ENCODE data around the gene UGT1A6. TPM values are rescaled to one million over a fixed set of nuclear protein-coding genes. Genes with fewer than 3 reads are reported as not detected.

Gene UGT1A6
- total RNA-seq, 2 donors from 2014 or later: not detected

DNA sequence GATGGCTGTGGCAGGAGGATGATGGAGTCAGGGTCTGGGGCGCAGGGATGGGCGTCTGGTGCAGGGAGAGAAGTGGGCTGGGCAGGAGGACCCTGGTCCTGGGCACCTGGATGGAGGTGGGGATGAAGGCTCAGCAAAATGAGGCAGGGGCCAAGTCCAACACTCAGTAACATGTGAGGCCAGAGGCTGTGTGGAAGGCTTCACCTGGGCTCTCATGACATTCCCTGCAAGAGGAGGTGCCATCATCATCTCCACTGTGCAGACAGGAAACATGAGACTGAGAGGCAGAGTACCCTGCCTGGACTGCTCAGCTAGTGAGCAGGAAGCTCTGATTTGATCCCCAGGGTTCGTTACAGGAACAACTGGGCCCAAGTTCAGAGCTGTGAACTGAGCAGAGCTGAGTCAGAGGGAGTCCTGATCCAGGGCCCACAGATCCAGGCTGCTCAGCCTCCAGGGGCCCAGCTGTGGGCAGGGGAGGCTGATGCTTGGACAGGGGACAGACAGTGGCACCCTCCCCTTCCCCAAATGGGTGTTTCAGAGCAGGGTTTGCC lies 124.7 kb downstream of the UGT1A6 start:
- no peak overlapping the region for H3K4me3 ChIP-seq (ENCODE audit: low read length)
- H3K27me3 ChIP-seq (ENCODE audit: control insufficient read depth, insufficient read depth, low read length, poor library complexity, severe bottlenecking): no peaks in the 10 kb centered on the region
- 86 to 93% methylated on average over 3 of the region's 3 CpGs for WGBS, 2 experiments (ENCODE audit: insufficient coverage in 1 of 2, insufficient read length in 1 of 2)
- DNase-seq: peak; percentile 17
- H3K9ac ChIP-seq (ENCODE audit: extremely low read depth, low read length, poor library complexity, severe bottlenecking): no peak overlapping the region
- no peak overlapping the region for H3K27ac ChIP-seq (ENCODE audit: low read depth, low read length)
- Mint-ChIP-seq H3K27ac (no peak overlapping the region), H3K9me3 (no peaks in the 10 kb centered on the region), H3K36me3 (ENCODE audit: low read depth) (no peaks in the 10 kb centered on the region), H3K4me3 (no peak overlapping the region), H3K27me3 (ENCODE audit: insufficient read depth) (no peaks in the 10 kb centered on the region), H3K4me1 (no peaks in the 10 kb centered on the region)
- TF ChIP-seq, protein P1, sequence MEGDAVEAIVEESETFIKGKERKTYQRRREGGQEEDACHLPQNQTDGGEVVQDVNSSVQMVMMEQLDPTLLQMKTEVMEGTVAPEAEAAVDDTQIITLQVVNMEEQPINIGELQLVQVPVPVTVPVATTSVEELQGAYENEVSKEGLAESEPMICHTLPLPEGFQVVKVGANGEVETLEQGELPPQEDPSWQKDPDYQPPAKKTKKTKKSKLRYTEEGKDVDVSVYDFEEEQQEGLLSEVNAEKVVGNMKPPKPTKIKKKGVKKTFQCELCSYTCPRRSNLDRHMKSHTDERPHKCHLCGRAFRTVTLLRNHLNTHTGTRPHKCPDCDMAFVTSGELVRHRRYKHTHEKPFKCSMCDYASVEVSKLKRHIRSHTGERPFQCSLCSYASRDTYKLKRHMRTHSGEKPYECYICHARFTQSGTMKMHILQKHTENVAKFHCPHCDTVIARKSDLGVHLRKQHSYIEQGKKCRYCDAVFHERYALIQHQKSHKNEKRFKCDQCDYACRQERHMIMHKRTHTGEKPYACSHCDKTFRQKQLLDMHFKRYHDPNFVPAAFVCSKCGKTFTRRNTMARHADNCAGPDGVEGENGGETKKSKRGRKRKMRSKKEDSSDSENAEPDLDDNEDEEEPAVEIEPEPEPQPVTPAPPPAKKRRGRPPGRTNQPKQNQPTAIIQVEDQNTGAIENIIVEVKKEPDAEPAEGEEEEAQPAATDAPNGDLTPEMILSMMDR (conservative IDR thresholded peaks at IDR 0.05): no peak
- no peaks in the 10 kb centered on the region for H3K36me3 ChIP-seq (ENCODE audit: control insufficient read depth, insufficient read depth, low read length)
- no peaks in the 10 kb centered on the region for H3K4me1 ChIP-seq (ENCODE audit: control insufficient read depth, insufficient read depth, low read length)
- no peaks in the 10 kb centered on the region for H3K9me3 ChIP-seq (ENCODE audit: control insufficient read depth, low read length)

DNA sequence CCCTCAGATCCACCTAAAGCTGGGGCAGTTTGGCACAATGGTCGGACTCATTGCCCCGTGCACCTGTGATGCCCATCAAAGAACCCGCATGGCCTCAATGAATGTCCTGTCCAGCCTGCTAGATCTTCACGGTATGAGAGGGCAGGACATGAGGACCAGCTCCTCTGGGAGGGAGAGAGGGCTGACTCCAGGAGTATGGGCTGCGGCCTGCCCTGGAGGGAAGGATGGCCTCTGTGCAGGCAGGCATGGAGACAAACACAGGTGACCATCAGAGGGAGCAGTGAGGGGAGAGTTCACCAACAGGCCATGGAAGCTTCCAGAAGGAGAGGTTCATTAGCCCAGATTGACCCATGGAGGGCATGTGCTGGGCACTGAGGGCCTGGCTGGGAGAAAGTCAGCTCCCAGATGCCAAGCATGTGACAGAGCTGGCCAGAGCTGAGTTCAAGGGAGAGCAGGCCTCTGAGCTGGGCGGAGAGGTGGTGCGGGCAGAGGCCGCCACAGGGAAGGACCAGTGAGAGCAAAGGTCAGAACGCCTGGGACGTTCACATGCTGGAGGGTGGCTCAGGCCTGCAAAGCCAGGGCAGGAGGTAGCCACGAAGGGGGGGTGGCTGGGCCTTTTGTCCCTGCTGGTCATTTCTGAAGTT lies 125.4 kb downstream of the UGT1A6 start:
- Histone ChIP-seq H3K9ac (ENCODE audit: extremely low read depth, low read length, poor library complexity, severe bottlenecking) (no peak overlapping the region), H3K36me3 (ENCODE audit: control insufficient read depth, insufficient read depth, low read length) (no peaks in the 10 kb centered on the region), H3K9me3 (ENCODE audit: control insufficient read depth, low read length) (no peaks in the 10 kb centered on the region), H3K27me3 (ENCODE audit: control insufficient read depth, insufficient read depth, low read length, poor library complexity, severe bottlenecking) (no peaks in the 10 kb centered on the region), H3K27ac (ENCODE audit: low read depth, low read length) (no peak overlapping the region), H3K4me3 (ENCODE audit: low read length) (no peak overlapping the region), H3K4me1 (ENCODE audit: control insufficient read depth, insufficient read depth, low read length) (no peaks in the 10 kb centered on the region)
- H3K27me3 Mint-ChIP-seq (ENCODE audit: insufficient read depth): no peaks in the 10 kb centered on the region
- TF ChIP-seq, protein P1 (conservative IDR thresholded peaks at IDR 0.05): no peak
- no peaks in the 10 kb centered on the region for H3K9me3 Mint-ChIP-seq
- DNase-seq: peak; percentile 30
- H3K27ac Mint-ChIP-seq: no peak overlapping the region
- WGBS, 2 experiments (ENCODE audit: insufficient coverage in 1 of 2, insufficient read length in 1 of 2): 94 to 97% methylated on average over 9 to 11 of the region's 11 CpGs
- no peaks in the 10 kb centered on the region for H3K36me3 Mint-ChIP-seq (ENCODE audit: low read depth)
- no peak overlapping the region for H3K4me3 Mint-ChIP-seq
- no peaks in the 10 kb centered on the region for H3K4me1 Mint-ChIP-seq

DNA sequence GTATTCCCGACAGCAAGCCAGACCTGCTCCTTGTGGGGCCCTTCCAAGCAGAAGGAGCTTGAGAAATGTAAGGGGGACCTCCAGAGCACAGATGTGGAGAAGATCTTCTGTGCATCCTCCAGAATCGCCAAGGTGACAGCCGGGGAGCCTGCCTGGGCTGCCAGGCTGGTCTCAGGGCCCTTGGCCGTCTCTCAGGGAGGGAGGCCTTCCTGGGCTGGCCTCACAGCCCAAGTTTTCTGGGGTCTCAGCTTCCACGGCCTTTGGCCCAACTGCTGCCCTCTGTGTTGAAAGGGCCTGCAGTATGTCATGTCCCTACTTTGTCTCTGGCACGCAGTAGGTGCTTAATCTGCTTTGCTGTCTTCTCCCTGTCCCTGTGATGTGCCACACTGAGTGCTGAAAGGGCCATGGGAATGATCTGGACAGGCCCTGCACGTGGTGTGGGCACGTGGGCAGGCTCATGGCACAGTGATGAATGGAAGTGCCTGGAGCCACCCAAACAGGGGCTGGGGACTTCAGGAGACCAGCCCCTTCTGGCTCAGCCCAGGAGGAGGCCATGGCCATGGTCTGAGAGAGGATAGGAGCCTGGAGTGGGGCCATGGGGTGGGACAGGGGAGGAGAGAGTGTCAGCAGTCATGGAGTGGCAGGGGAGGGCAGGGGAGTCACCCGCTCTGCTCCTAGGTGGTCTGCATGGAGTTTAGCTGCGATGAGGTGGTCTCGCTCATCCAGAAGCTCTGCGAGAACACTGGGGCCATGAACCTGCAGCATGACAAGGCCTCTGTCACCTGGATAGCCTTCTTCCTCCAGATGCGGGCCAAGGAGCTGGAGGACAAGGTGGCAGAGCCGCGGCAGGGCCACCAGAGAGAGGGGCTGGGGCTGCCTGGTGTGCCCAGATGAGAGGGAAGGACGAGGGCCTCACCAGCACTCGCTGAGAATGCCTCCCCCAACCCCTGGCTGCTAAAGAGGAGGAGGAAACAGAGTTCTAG lies 126.2 kb downstream of the UGT1A6 start:
- Mint-ChIP-seq H3K27ac (no peak overlapping the region), H3K36me3 (ENCODE audit: low read depth) (no peaks in the 10 kb centered on the region)
- WGBS, 2 experiments (ENCODE audit: insufficient coverage in 1 of 2, insufficient read length in 1 of 2): 71 to 80% methylated on average over 9 to 17 of the region's 17 CpGs

More for the DNA sequence above, 126.2 kb downstream of the UGT1A6 start:
- H3K9me3 ChIP-seq (ENCODE audit: control insufficient read depth, low read length): no peaks in the 10 kb centered on the region
- no peaks in the 10 kb centered on the region for H3K9me3 Mint-ChIP-seq
- no peaks in the 10 kb centered on the region for H3K27me3 ChIP-seq (ENCODE audit: control insufficient read depth, insufficient read depth, low read length, poor library complexity, severe bottlenecking)
- no peak overlapping the region for H3K4me3 Mint-ChIP-seq
- no peaks in the 10 kb centered on the region for H3K36me3 ChIP-seq (ENCODE audit: control insufficient read depth, insufficient read depth, low read length)
- no peak overlapping the region for H3K27ac ChIP-seq (ENCODE audit: low read depth, low read length)
- H3K4me3 ChIP-seq (ENCODE audit: low read length): no peak overlapping the region
- no peak overlapping the region for H3K9ac ChIP-seq (ENCODE audit: extremely low read depth, low read length, poor library complexity, severe bottlenecking)
- peak; percentile 31 for DNase-seq
- H3K4me1 Mint-ChIP-seq: no peaks in the 10 kb centered on the region
- TF ChIP-seq, protein P1 (conservative IDR thresholded peaks at IDR 0.05): no peak
- H3K4me1 ChIP-seq (ENCODE audit: control insufficient read depth, insufficient read depth, low read length): no peaks in the 10 kb centered on the region
- no peaks in the 10 kb centered on the region for H3K27me3 Mint-ChIP-seq (ENCODE audit: insufficient read depth)
